HepG2 (cell line): ENCODE results near the gene PCDHA7. TPM values are rescaled to one million over a fixed set of nuclear protein-coding genes. Genes with fewer than 3 reads are reported as not detected.

Source experiments
- ATAC-seq: fragments of 200-7000 bp; cut with Tn5 transposase; 3 replicates; pipeline ENCODE4 v1.9.1; 2020; ENCODE audit warnings: mild to moderate bottlenecking, moderate library complexity
- BruUV-seq: library from RNA; stranded (reverse); fragments of 400-500 nt; replicated peaks from 2 replicates; lab custom pipeline; 2021; lab: Mats Ljungman, UMichigan
- CTCF ChIA-PET: fragments of 300-600 bp; formaldehyde crosslinking; extraction: SDS; loops from one replicate; lab custom pipeline; 2021; ENCODE audit warnings: low total read pairs, inconsistent platforms, low intra/inter-chr PET ratio; lab: Yijun Ruan, JAX
- POLR2A ChIA-PET: fragments of 350-600 bp; sonication (Branson Sonifier 250); formaldehyde crosslinking; loops from one replicate; lab custom pipeline; 2020; ENCODE audit warnings: antibody characterized with exemption, inconsistent platforms; lab: Yijun Ruan, JAX
- DNase-seq: peaks from one replicate; pipeline ENCODE4 v3.0.0-alpha.2; 2015; ENCODE audit warnings: low spot score
- FAIRE-seq: peaks from 3 replicates; lab custom pipeline; 2011; peaks lifted over from hg19 to GRCh38; lab: Jason Lieb, UNC
- H2AFZ ChIP-seq: one replicate; pipeline ENCODE4 v1.6.1; 2011; ENCODE audit warnings: low read length, inconsistent platforms
- H3K27ac ChIP-seq: fragments of 300-600 bp; 3 replicates; pipeline ENCODE4 v1.8.0; 2011; ENCODE audit warnings: mixed run types, mild to moderate bottlenecking, mixed read lengths, low read length, inconsistent platforms; ENCODE audit not compliant: insufficient read depth; ENCODE audit errors: extremely low read length
- H3K27me3 ChIP-seq, 2 experiments: fragments of 200-600 bp in 1 of 2; 2 replicates in 1 of 2; 3 replicates in 1 of 2; pipeline versions ENCODE4 v1.6.0 to v1.8.0; 2011; ENCODE audit warnings: low read length in 2 of 2, mild to moderate bottlenecking in 2 of 2, moderate library complexity in 2 of 2, inconsistent platforms in 1 of 2; ENCODE audit not compliant: insufficient read depth in 2 of 2, control insufficient read depth in 1 of 2
- H3K36me3 ChIP-seq, 2 experiments: fragments of 200-600 bp in 1 of 2; replicated peaks in 1 of 2; 2 replicates in 1 of 2; 3 replicates in 1 of 2; pipeline versions ENCODE4 v1.5.1 to v1.8.0; 2011; ENCODE audit warnings: low read length in 2 of 2, inconsistent platforms in 1 of 2; ENCODE audit not compliant: insufficient read depth in 2 of 2, control insufficient read depth in 1 of 2
- H3K4me1 ChIP-seq: 2 replicates; pipeline ENCODE4 v1.5.1; 2012; ENCODE audit warnings: low read length, inconsistent platforms; ENCODE audit not compliant: insufficient read depth
- H3K4me2 ChIP-seq: 2 replicates; pipeline ENCODE4 v1.6.0; 2011; ENCODE audit warnings: low read depth, low read length, inconsistent platforms
- H3K4me3 ChIP-seq, 3 experiments: fragments of 200-600 bp in 1 of 3; sonication (generic), shearing (Covaris generic) in 1 of 3; replicated peaks in 1 of 3; 2 replicates each; pipeline ENCODE4 v1.5.1; 2011 to 2016; ENCODE audit warnings: low read length in 3 of 3, inconsistent platforms in 2 of 3, low read depth in 2 of 3, mild to moderate bottlenecking in 2 of 3, control low read depth in 1 of 3, mixed read lengths in 1 of 3; ENCODE audit not compliant: insufficient read depth in 1 of 3
- H3K79me2 ChIP-seq: one replicate; pipeline ENCODE4 v1.6.1; 2011; ENCODE audit warnings: low read length, inconsistent platforms; ENCODE audit not compliant: insufficient read depth
- H3K9ac ChIP-seq: 2 replicates; pipeline ENCODE4 v1.6.0; 2011; ENCODE audit warnings: mild to moderate bottlenecking, low read depth, low read length, inconsistent platforms; ENCODE audit not compliant: insufficient read depth
- H3K9me3 ChIP-seq: 2 replicates; pipeline ENCODE4 v1.5.1; 2012; ENCODE audit warnings: mild to moderate bottlenecking, low read length
- H4K20me1 ChIP-seq: 2 replicates; pipeline ENCODE4 v1.6.0; 2011; ENCODE audit warnings: inconsistent platforms, mild to moderate bottlenecking, low read length, moderate library complexity; ENCODE audit not compliant: insufficient read depth
- ZNF407 ChIP-seq: sonication (generic); formaldehyde crosslinking; IDR thresholded peaks from one replicate; pipeline ENCODE4 v1.5.1; 2020; ENCODE audit warnings: mild to moderate bottlenecking, missing genetic modification reagents; ENCODE audit errors: not compliant biosample characterization
- WGBS: methylation state at CpG from one replicate; pipeline ENCODE4 v1.1.6; 2017; ENCODE audit warnings: low lambda C conversion rate; 5-methylcytosine and 5-hydroxymethylcytosine counted together
- in situ Hi-C: cut with HindIII; loops from 2 replicates; pipeline ENCODE4 v1.10.0; 2017; ENCODE audit warnings: low pct_unique_long_range_greater_than_20kb; ENCODE audit not compliant: extremely low pct_ligation_motif_present
- intact Hi-C: fragments of 100-400 bp; cut with micrococcal nuclease; formaldehyde crosslinking; loops from one replicate; pipeline ENCODE4 v1.10.0; 2022; ENCODE audit not compliant: unreplicated experiment
- polyA plus RNA-seq, 8 experiments: library from polyadenylated mRNA; depleted of rRNA in 3 of 8; stranded (reverse) in 7 of 8; unstranded in 1 of 8; fragments of >200 nt; fragmentation: Illumina TruSeq in 4 of 8; extraction: Trizol in 4 of 8; gene quantifications; 2 replicates each; pipeline versions ENCODE4 v1.2.1 to v1.2.3, GENCODE V29; 2011 to 2016; ENCODE audit warnings: low read depth in 4 of 8, missing spikeins in 1 of 8, mixed read lengths in 1 of 8; ENCODE audit not compliant: insufficient read depth in 1 of 8
- total RNA-seq, 5 experiments: library from RNA; depleted of rRNA; stranded (reverse); fragments of >200 nt; fragmentation: Illumina TruSeq; extraction: Trizol; gene quantifications; 2 replicates each; pipeline ENCODE4 v1.2.3, GENCODE V29; 2016; ENCODE audit warnings: low read depth in 1 of 5
- TF ChIP-seq, protein P1 (sequence below): sonication (generic); formaldehyde crosslinking; IDR thresholded peaks from 2 replicates; pipeline ENCODE4 v1.5.0; 2020; ENCODE audit warnings: mild to moderate bottlenecking, missing genetic modification reagents, moderate library complexity

PCDHA7 gene
- total and polyA plus RNA-seq, 2 of the 13 experiments (the other 11 are each of a cell fraction or from before 2014, with no cell fraction given) = 0.49 to 0.53 TPM

DNA sequence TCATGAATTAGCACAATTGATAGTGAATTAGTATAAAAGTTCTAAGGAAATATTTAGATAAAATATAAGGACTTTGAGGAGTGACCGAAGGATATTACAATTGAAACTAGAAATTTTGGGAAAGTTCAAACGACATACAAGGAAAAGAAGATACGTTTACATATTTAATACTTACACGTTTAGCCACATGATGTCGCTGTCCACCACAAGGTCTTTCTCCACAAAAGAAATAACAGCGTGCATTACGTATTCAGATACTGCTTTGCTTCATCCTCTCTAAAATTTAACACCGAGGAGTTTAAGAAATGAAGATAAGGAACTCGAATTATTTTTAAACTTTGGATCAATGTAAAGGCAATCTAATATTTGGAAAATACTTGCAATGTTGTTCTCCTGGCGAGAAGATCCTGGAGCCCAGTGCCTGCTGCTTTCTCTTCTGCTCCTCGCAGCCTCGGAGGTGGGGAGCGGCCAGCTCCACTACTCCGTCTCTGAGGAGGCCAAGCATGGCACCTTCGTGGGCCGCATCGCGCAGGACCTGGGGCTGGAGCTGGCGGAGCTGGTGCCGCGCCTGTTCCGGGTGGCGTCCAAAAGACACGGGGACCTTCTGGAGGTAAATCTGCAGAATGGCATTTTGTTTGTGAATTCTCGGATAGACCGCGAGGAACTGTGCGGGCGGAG lies 33.1 kb upstream of the PCDHA7 start, which contains the start of gene PCDHA3:
Gene PCDHA3, plus strand, starts transcription at position 242 of the 678 bp plus-strand sequence.
- Histone ChIP-seq H3K4me1 (no peaks in the 10 kb centered on the region), H3K4me2 (no peak within 1 kb of the TSS), H3K79me2 (no peaks in the 10 kb centered on the region), H3K4me3 (no peak within 1 kb of the TSS), H3K9ac (no peak within 1 kb of the TSS), H3K36me3 (no peaks in the 10 kb centered on the region), H3K27ac (no peak within 1 kb of the TSS), H2AFZ (no peak within 1 kb of the TSS), H4K20me1 (no peaks in the 10 kb centered on the region), H3K9me3 (peaks cover 24% of the 10 kb centered on the region), H3K27me3 (no peaks in the 10 kb centered on the region)
- in situ Hi-C loops (no loop called here), intact Hi-C loops (no loop called here)
- no TSS peak for BruUV-seq
- WGBS = 65% methylated on average over 29 of the region's 29 CpGs
- peak; percentile 42 for FAIRE-seq
- DNase-seq = peak; percentile 9
- CTCF ChIA-PET = no interaction called here
- POLR2A ChIA-PET = no interaction called here
- ATAC-seq = no peak
- TF ChIP-seq, protein P1, sequence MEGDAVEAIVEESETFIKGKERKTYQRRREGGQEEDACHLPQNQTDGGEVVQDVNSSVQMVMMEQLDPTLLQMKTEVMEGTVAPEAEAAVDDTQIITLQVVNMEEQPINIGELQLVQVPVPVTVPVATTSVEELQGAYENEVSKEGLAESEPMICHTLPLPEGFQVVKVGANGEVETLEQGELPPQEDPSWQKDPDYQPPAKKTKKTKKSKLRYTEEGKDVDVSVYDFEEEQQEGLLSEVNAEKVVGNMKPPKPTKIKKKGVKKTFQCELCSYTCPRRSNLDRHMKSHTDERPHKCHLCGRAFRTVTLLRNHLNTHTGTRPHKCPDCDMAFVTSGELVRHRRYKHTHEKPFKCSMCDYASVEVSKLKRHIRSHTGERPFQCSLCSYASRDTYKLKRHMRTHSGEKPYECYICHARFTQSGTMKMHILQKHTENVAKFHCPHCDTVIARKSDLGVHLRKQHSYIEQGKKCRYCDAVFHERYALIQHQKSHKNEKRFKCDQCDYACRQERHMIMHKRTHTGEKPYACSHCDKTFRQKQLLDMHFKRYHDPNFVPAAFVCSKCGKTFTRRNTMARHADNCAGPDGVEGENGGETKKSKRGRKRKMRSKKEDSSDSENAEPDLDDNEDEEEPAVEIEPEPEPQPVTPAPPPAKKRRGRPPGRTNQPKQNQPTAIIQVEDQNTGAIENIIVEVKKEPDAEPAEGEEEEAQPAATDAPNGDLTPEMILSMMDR (CRISPR knock-in tag) = peak; percentile 35
- TF ChIP-seq ZNF407 (CRISPR knock-in tag) = no peak
